Fibroblast of skin of abdomen (primary cell): ENCODE measurements around the gene ARHGAP1.
"Not testable (repeated sequence)": the region's sequence is repeated elsewhere in the genome, so short reads cannot be mapped to it uniquely, and the experiment has no call there.

Source experiments
- DNase-seq: peaks from one replicate; pipeline ENCODE4 v3.0.0-alpha.2; 2013

ARHGAP1 gene

DNA sequence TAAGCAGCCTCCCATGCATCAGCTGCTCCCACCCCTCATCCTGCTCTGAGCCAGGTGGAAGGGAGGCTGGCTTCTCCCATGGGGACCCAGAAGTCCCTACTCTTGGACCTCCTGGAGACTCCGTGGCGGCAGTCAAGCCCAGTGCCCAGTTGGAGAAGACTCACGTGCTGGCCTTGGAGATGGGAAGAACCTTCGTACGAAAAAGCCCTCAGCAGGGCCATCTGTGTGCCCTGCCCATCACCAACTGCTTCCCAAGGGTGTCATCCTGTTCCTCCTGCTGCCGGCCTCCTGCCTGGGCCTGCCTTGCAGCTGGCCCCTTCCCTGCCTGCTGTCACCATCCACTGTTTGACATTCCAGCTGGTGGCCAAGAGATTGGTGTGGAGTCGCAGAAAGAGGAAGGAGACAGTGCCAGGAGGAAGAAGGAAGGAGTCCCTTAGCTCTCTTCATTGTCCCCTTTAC lies 28.0 kb downstream of the ARHGAP1 start:
- no peak for DNase-seq

DNA sequence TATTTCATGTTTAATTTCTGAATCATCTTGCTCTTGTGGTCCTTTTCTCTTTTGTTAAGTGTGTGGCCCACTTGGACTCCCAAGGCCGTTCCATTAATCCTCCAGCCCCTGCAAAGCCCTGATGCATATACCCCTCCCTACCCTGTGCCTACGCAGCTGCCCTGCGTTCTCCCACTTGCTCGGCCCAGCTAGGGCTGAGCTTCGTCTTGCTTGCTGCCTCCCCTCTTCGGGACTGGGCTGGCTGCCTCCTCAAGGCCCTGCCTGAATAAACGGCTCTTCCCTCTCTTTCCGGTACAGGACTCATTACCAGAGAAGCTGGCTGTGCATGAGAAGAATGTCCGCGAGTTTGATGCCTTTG lies 28.5 kb downstream of the ARHGAP1 start:
- no peak for DNase-seq

DNA sequence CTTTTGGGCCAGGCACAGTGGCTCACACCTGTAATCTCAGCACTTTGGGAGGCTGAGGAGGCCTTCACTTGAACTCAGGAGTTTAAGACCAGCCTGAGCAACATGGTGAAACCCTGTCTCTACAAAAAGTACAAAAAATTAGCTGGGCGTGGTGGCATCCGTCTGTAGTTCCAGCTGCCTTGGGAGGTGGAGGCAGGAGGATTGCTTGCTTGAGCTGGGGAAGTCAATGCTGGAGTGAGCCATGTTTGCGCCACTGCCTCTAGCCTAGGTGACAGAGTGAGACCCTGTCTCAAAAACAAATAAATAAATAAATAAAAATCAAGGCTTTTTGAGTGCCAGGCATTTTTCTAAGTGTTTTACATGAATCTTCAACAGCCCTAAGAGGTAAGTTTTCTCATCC lies 29.9 kb downstream of the ARHGAP1 start:
- DNase-seq, result not testable (repeated sequence)

DNA sequence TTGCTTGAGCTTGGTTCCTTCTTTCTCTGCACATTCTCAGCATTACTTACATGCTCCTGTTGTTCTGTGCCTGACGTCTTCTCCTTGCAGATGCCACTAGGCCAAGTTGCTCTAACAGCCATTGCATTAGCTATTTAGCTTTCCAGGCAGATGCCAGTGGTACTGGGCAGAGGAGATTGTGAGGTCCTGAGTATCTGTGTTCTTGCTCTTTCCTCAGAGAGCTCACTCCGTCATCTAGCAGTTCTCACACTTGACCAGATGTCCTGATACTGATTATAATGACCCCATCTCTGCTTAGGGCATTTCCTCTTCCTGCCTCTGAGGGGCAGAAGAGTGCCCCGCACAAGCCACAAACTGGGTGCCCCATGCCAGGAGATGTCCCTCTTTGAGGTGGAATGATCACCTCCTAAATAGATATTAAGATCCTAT lies 30.7 kb downstream of the ARHGAP1 start:
- no peak for DNase-seq

DNA sequence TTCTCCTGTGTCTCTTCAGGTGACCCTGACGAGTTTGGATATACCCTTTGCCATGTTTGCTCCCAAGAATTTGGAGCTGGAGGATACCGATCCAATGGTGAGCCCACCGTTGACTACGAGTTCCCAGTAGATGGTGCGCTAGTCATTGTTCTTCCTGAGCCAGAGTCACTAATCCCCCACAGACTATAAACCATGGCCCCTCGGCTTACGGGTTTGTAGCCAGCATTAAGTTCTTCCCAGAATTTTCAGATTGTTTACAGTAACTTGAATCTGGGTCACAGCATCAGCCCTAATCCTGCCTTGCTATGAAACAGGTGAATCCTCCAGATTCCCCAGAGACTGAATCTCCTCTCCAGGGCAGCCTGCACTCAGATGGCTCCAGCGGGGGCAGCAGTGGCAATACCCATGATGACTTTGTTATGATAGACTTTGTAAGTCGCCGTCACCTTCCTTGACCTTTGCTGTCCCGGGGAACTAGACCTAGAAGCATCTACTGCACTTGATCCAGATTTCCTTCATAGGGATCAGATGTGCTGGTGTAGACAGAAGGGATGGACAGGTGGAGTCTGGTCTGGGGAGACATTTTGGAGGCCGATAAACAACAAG lies 31.8 kb downstream of the ARHGAP1 start:
- DNase-seq, result no peak

DNA sequence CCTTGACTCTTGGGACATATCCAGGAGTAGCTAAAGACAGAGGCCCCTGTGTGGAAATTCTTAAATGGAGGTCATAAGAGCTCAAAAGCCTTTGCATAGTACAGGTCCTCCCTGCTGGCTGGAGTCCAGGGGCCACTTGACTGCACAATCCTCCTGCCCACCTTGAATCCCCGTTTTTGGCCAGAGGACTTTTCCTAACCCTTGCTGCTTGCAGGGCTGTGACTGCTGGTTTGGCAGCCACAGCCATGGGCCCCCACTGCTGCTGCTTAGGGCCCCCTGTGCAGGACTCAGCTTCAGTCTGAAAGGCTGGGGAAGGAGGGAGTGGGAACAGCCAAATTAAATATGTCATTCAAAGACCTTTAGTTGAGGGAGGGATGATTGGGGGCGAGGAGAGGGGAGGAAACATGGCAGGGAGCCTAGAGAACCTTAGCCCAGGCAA lies 33.4 kb downstream of the ARHGAP1 start:
- no peak for DNase-seq

DNA sequence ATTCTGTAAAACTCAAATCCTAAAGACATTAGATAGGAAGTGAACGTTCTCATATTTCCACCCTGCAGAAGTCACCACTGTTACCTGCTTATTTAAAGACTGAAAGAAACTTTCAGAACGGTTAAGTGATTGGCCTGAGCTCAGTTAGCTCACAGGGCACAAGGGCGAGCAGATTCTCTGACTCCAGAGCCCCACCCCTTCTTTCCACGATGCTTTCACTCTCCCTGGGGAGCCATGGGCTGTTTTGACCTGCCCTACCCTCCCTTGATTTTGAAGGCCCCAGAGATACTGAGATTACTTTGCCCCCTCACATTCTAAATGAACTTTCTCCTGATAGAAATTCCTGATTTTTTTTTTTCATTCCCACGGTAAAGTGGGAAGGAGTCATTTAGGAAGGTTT lies 33.9 kb downstream of the ARHGAP1 start:
- no peak for DNase-seq

DNA sequence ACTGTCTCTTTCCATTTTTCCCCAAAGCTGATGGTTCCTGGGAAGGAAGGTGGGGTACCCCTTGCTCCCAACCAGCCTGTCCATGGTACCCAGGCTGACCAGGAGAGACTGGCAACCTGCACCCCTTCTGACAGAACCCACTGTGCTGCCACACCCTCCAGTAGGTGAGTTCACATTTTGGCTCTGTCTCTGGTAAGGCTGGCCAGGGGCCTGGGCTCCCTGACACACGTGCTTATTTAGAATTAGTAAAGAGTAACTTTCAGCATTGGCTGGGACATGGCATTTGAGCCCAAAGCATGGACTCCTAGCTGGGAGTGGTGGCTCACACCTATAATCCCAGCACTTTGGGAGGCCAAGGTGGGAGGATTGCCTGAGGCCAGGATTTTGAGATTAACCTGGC lies 35.1 kb downstream of the ARHGAP1 start:
- no peak for DNase-seq

DNA sequence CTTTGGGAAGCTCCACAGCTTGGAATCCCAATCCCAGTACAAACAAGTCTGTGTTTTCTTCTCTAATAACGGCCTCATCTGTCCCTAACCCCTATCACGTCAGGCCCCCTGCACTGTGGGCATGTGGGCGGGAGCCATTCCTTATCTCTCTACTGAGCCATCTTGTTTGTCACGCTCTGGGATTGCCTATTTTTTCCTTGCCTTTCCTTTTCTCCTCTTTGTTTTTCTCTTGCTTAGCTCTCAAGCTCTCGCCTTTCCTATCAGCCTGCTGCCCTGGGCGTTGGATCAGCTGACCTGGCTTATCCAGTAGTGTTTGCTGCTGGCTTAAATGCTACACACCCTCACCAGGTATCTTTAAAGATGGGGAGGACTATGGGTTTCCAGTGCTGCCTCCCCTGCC lies 35.8 kb downstream of the ARHGAP1 start:
- no peak for DNase-seq

DNA sequence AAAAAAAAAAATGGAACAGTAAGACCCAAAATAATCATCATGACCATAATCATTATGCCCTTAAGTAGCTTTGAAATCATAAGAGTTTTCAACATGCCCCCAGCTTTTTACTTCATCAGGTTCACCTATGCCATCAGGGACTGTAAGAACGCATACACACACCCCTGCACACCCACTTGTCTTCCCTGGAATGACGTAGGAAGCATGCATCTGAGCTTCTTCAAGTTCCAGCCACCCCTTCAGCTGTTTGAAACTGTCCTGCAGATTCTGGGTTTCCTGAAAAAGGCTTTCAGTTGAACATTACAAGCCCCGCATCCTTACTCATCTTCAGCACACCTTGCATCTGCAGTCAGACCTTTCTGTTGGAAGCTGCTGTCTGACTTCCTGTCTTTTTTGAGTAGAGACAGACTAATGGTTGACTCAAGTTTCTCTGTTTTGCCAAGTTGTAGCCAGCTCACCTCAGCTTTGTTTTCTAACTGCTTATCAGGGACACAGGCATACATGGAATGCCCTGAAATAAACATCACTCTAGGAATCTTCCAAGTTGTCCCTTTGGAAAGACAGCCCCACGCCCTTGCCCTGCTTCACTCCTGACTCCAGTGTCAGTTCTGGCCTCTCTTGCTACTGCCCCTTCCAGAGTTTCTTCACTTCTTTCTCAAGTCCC lies 37.0 kb downstream of the ARHGAP1 start:
- DNase-seq, result no peak

DNA sequence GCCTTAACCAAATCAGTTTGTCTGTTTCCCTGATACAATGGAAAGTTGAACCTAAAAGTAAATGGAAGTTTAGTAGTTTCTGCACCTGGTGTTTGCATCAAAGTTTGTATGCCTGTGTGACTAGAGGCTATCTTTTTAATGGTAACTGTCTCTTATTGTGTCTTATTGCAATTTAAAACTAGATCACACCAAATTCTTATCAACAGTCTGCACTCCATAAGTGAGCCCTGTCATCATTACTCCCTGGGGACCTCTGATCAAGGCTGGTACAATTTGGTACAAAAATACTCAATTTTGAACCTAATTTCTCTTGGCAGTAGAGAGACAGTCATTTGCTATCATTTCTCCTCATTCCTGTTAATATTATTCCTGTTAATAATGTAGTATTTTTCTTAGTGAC lies 38.1 kb downstream of the ARHGAP1 start:
- no peak for DNase-seq

DNA sequence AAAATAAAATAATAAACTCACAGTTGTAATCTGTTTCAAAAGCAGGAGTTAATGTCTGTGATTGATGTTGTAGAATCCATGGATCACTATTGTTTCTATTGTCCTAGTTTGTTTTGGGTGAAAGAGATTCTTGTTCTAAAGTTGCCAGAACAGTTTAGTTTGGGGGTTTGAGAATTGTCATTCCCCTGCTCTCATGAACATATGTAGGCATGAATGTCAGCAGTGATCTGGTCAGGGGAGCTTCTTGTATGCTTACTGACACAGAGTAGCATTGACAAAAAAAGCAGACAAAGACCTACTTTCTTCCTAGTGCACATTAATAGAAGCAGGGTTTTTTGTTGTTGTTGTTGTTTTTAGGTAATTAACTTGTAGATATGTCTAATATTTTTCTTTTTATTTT lies 38.6 kb downstream of the ARHGAP1 start:
- no peak for DNase-seq

DNA sequence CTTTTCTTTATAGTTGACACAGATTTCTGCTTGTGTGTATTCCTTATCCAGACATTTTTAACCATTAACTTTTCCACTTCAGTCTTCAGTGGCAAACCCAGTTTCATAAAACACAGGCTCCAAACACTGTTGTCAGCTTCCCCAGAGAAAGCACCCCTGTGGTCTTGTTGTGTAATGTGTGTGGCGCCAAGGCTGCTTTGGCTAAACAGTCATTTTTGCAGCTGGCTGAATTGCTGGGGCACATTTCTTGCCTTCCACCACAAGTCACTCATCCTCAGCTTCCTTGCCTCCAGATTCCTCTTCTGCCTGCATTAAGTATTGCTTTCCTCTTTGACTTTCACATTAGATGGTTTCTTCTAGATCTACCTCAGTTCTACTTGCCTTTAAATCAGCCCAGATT lies 40.5 kb downstream of the ARHGAP1 start:
- DNase-seq, result peak; percentile 32

DNA sequence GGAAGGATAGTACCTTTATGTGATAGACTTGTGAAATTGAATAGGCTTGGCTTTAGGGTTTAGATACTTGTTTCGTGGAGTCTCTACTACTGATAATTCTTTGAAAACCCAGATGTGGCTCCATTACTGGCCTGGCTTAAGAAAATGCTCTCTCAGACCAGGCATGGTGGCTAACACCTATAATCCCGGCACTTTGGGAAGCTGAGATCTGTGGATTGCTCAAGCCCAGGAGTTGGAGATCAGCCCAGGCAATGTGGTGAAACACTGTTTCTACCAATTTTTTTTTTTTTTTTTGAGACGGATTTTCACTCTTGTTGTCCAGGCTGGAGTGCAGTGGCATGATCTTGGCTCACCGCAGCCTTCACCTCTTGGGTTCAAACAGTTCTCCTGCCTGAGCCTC lies 42.2 kb downstream of the ARHGAP1 start:
- DNase-seq, result peak; percentile 61

DNA sequence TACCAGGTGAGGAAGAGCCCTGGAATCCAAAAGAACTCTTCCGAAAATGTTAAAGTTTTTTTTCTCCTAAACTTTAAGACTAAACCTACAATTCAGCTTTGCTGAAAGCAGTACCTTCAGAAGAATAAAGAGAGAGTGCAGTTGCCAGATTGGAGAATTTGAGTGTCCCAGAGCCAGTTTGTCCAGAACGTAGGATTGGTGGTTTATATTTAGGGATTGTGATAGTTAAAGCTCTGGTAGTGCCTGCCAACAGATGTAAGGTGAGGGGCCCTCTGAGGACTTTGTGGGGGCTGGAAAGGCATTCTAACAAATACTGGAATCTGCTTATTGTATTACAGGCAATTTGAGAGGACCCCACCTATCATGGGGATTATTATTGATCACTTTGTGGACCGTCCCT lies 43.2 kb downstream of the ARHGAP1 start:
- no peak for DNase-seq

DNA sequence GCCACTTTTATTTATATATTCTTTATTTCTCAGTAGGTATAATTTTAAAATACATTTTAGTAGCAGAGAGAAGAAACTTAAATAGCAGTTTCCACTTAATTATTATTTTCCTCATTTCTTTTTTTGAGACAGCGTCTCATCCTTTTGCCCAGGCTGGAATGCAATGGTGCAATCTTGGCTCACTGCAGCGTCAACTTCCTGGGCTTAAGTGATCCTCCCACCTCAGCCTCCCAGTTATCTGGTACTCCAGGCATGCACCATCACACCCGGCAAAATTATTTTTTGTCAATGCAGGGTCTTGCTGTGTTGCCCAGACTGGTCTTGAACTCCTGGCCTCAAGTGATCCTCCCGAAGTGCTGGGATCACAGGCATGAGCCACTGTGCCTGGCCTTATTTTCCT lies 44.8 kb downstream of the ARHGAP1 start:
- DNase-seq, result no peak

DNA sequence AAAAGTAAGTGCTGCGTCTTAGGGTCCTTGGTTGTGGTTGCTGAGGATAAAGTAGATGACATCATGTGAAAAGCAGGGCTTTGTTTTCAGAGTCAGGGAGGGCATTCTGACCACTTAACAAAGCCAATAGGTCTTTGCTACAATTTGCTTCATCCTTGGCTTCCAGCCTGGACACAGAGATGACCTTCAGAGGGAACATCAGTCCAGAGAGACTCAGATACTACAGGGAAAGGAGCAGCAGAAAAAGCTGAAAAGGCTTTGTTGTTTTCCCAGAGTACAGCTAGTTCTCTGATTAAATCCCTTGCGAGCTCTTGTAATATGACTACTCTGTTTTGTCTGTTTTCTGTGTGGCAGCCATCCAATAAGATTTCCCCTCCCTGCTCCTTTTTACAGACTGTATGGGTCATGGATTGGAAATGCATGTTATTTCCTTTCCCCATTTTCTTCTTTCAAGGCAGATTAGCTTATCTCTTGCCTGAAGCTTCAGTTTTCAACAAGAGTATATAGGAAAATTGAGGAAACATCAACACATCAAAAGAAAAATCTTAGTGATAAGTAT lies 51.2 kb downstream of the ARHGAP1 start:
- DNase-seq, result peak; percentile 96

DNA sequence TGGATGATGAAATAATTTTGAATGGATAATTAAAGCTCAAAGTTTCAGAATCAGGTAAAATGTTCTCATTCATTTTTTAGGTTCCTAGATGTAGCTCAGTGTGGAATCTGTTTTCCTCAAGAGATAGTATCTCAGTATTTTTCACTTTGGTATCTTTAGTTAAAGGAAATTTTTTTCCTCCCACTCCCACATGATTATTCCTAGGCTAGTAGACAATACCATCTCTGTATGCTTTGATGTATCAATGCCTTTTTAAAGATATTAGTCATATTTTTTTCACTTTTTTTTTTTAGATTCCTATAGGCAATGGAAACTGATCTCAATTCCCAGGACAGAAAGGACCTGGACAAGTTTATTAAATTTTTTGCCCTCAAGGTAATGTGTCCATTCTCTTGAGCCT lies 56.4 kb downstream of the ARHGAP1 start:
- no peak for DNase-seq

DNA sequence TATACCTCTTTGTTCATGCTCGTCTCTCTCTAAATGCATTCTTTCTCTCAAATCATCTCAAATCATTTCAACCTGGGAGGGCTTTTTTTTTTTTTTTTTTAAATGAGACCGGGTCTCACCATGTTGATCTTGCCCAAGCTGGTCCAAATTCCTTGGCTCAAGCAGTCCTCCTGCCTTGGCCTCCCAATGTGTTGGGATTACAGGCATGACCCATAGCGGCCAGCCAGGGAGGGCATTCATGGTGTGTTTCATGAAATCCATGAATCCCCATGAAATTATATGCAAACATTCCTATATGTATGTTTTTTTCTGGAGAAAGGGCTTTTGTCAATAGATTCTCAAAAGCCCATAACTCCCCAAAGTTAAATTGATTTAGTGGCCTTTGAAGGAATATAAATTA lies 56.9 kb downstream of the ARHGAP1 start:
- no peak for DNase-seq

DNA sequence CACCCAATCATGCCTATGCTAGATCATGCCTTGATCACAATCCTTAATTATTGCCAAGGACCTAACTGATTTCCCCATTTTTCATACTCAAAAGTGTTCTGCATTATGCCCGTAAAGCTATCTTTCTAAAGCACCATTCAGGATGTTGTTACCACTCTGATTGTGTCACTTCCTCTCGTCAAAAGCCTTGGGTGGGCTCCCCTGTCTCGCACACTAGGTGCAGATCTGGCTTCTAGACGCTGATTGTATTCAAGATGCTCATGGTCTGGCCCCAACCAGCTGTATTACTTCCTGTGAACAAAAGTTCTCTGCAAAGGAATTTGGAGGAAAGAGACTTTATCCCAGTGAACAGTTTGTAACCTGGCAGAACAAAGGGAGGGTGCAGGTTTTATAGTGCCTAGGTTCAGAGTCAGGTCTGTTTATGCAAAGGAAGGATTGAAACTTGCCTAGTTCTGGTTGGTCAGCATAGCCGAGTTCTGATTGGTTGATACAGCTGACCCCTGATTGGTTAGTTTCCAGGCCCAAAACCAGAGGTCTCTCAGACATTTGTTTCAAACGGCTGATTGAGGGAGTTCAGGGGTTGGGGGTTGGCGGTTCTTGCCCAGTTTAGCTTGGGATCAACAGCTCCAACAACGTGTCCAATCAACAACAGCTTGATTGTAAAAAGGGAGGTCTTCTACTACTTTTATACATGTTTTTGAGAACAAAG lies 57.6 kb downstream of the ARHGAP1 start:
- no peak for DNase-seq

DNA sequence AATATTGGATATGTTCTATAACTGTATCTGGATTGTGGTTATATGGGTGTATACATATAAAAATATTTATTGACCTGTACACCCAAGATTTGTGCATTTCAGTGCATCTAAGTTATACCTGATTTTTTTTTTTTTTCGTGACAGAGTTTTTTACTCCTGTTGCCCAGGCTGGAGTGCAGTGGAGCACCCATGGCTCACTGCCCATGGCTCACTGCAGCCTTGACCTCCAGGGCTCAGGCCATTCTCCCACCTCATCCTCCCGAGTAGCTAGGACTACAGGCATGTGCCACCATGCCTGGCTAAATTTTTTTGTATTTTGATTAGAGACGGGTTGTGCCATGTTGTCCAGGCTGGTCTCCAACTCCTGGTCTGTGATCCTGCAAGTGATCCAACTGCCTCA lies 58.8 kb downstream of the ARHGAP1 start:
- DNase-seq, result no peak

DNA sequence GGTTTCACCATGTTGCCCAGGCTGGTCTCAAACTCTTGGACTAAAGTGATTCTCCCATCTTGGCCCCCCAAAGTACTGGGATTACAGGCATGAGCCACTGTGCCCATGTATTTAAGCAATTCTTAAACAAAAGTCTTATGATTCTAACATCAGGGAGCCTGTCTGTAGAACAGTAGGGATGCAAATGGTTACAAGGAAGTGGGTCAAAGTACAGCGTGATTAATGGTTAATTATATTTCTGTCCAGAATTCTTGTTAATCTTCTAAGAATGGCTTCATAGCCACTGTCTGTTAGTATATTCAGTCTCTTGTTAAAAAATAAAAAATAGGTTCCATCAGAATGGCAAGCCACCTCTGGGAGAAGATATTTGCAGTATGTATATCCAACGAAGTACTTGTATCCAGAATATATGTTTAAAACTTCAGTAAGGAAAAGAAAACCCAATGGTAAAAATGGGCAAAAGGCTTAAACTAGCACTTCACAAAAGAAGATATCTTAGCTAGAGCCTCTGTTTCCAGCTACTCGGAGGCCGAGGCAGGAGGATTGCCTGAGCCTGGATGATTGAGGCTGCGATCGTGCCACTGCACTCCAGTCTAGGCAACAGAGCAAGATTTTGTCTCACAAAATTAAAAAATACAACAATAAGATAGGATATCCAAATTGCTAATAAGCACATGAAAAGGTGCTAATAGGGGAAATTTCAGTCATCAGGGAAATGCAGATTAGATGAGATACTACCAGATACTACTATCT lies 60.2 kb downstream of the ARHGAP1 start:
- no peak for DNase-seq
